RWPE1 (cell line): ENCODE data around the gene SDSL.

Experiments used
- CTCF ChIA-PET: fragments of 350-600 bp; sonication (Branson Sonifier 250); formaldehyde crosslinking; extraction: SDS; loops from one replicate; lab custom pipeline; 2021; lab: Yijun Ruan, JAX
- POLR2A ChIA-PET: fragments of 400-600 bp; formaldehyde crosslinking; extraction: SDS; loops from one replicate; lab custom pipeline; 2020; ENCODE audit warnings: antibody characterized with exemption; ENCODE audit not compliant: low non-redundant PET; lab: Yijun Ruan, JAX
- DNase-seq: peaks from one replicate; pipeline ENCODE4 v3.0.0; 2012; ENCODE audit warnings: low spot score
- H3K27ac ChIP-seq: fragments of 450-650 bp; 2 replicates; pipeline ENCODE4 v1.5.1; 2017
- CTCF ChIP-seq: fragments of 450-650 bp; conservative IDR thresholded peaks from 2 replicates; pipeline ENCODE4 v1.5.1; 2017; ENCODE audit warnings: low read depth, mild to moderate bottlenecking

SDSL gene

DNA sequence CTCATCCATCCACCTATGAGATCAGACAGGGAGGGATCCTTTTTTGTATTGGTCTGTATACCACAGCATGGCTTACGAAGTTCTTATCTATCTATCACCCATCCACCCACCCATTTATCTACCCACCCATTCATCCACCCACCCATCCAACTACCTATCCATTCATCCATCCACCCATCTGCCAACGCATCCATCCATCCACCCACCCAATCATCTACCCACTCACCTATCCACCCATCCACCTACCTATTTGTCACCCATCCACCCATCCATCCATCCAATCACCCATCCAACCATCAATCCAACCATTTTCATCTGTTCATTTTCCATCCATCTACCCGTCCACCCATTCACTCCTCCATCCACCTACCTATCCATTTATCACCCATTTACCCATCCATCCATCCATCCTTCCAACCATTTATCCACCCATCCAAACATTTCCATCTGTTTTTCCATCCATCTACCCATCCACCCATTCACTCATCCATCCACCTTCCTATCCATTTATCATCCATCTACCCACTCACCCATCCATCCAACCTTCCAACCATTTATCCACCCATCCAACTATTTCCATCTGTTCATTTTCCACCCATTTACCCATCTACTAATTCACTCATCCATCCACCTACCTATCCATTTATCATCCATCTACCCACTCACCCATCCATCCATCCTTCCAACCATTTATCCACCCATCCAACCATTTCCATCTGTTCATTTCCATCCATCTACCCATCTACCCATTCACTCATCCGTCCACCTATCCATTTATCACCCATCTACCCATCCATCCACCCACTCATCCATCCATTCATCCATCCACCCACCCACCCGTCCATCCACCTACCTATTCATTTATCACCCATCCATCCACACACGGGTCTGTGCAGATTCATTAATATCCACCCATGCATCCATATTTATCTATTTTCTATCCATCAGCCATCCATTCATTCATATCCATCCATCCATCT is 31.8 kb upstream of the SDSL start:
- H3K27ac ChIP-seq = no peak overlapping the region
- ChIA-PET CTCF (no interaction called here), POLR2A (no interaction called here)
- DNase-seq = no peak
- no peak for TF ChIP-seq CTCF

GRCh38 chr12:113391145-113391544 is 31.0 kb upstream of the SDSL start:
- ChIA-PET POLR2A (no interaction called here), CTCF (no interaction called here)
- no peak for DNase-seq
- H3K27ac ChIP-seq = no peak overlapping the region
- no peak for TF ChIP-seq CTCF

GRCh38 chr12:113391650-113392337 is 30.4 kb upstream of the SDSL start:
- ChIA-PET CTCF (no interaction called here), POLR2A (no interaction called here)
- no peak for TF ChIP-seq CTCF

GRCh38 chr12:113392520-113392919 is 29.7 kb upstream of the SDSL start:
- ChIA-PET POLR2A (no interaction called here), CTCF (interaction anchor here (0.6 kb wide), 1 partner anchor 344 kb away, joined by 3 read pairs; no protein-coding TSS in a partner anchor)
- H3K27ac ChIP-seq = no peak overlapping the region
- TF ChIP-seq CTCF = no peak
- DNase-seq = no peak

More at GRCh38 chr12:113391650-113392337, 30.4 kb upstream of the SDSL start:
- no peak for DNase-seq
- H3K27ac ChIP-seq = no peak overlapping the region

DNA sequence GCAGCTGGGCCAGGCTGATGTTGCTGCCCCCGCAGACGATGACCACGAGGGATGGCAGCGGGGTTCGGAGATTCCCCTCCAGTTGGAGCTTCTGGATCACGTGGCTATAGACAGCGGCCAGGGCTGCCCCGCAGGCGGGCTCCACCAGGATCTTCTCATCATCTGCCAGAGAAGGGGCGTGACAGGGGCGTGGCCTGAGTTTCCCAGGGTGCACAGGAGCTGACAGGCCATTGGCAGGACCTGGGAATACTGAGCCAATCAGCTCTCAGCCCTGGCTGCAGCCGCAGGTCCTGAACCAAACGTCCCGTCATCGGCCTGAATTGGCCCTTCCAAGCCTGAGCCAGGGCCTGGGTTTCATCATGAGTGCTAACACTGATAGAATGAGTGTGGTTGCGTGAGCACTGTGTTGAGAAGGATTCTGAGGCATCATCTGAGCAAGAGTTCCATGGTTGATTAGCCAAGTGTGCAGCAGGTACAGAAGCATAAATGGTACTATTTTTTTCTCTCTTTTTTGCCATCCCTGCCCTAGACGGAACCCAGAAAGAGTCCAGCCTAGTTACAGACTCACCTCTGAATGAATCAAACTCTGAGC is 29.1 kb upstream of the SDSL start:
- peak; percentile 46 for DNase-seq
- no peak overlapping the region for H3K27ac ChIP-seq
- TF ChIP-seq CTCF = no peak
- ChIA-PET CTCF (interaction anchor here (0.6 kb wide), 1 partner anchor 345 kb away, joined by 3 read pairs; no protein-coding TSS in a partner anchor), POLR2A (no interaction called here)

GRCh38 chr12:113393749-113394148 is 28.4 kb upstream of the SDSL start:
- ChIA-PET POLR2A (no interaction called here), CTCF (no interaction called here)
- no peak for TF ChIP-seq CTCF
- DNase-seq = no peak
- H3K27ac ChIP-seq = no peak overlapping the region
